GM21737 (cell line): ENCODE measurements around the gene PCDHGC3.

Experiments used
- ATAC-seq: cut with Tn5 transposase; IDR thresholded peaks from one replicate; pipeline ENCODE4 v1.9.1; 2021; ENCODE audit warnings: mild to moderate bottlenecking, moderate library complexity; ENCODE audit not compliant: unreplicated experiment

PCDHGC3 gene

GRCh38 chr5:141519605-141520565 is 44.1 kb downstream of the PCDHGC3 start:
- ATAC-seq, result no peak

DNA sequence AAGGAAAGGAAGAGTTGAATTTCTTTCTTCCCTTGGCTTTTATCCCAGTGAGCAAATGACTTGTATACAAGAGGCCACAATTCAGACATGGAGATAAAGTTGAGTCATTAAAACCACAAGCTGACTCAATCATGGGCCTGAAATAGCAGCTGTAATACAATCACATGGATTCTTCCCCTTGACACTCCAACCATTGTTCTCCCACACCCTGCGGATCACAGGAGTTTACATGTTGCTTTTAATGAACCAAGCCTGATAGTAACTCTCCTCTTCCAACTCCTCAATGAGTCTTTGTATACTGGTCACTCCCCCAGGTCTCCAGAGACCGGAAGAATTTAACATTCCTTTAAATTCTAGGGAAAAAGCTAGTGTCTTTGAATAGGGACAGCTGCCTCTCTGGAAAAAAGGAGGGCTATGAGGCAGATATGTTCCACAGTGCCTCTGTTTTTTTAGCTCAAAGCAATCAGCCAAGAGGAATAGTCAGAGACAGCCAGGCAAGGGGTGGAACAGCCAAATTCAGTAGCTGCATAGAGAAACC is 45.5 kb downstream of the PCDHGC3 start:
- ATAC-seq, result no peak

DNA sequence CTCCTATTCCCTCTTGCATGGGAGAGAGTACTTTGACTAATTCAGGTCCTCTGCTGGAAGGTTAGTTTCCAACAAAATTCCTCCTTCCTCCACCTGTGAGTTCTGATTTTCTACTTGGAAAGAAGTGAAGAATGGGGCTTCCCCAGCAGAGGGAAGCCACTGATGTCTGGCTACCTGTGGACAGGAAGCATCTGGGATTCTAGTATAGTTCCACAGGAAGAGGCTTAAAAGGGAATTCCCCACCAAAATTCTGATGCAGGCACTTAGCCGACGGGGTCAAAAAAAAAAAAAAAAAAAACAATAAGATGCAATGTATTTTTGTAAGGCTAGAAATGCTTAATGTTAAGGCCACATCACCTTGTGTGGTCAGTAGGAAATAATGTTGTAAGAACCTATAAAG is 46.5 kb downstream of the PCDHGC3 start:
- no peak for ATAC-seq

GRCh38 chr5:141523991-141524390 is 48.2 kb downstream of the PCDHGC3 start:
- ATAC-seq, result no peak

GRCh38 chr5:141524604-141525597 is 49.1 kb downstream of the PCDHGC3 start:
- ATAC-seq, result peak; percentile 74

- ATAC-seq, result no peak
Measured at GRCh38 chr5:141525653-141526052, 49.9 kb downstream of the PCDHGC3 start.

GRCh38 chr5:141527426-141527825 is 51.7 kb downstream of the PCDHGC3 start:
- no peak for ATAC-seq
